Loucy (cell line): ENCODE data around the gene MYRIP.

Source experiments
- H2AFZ ChIP-seq: fragments of 200-600 bp; sonication (generic); 2 replicates; pipeline ENCODE4 v1.6.0; 2016; ENCODE audit warnings: antibody characterized with exemption, mild to moderate bottlenecking, low read length, moderate library complexity
- H3F3A ChIP-seq: fragments of 200-600 bp; 2 replicates; pipeline ENCODE4 v1.6.0; 2016; ENCODE audit warnings: antibody characterized with exemption, low read depth, mild to moderate bottlenecking
- H3K27me3 ChIP-seq: fragments of 200-600 bp; sonication (generic); 2 replicates; pipeline ENCODE4 v1.6.1; 2014; ENCODE audit warnings: low read length, mild to moderate bottlenecking; ENCODE audit not compliant: insufficient read depth, poor library complexity, severe bottlenecking
- H3K36me3 ChIP-seq: fragments of 200-600 bp; sonication (generic); 2 replicates; pipeline ENCODE4 v1.6.1; 2016; ENCODE audit warnings: low read length; ENCODE audit not compliant: insufficient read depth
- H3K4me1 ChIP-seq: fragments of 200-600 bp; sonication (generic); 2 replicates; pipeline ENCODE4 v1.5.1; 2014; ENCODE audit warnings: low read length, mild to moderate bottlenecking; ENCODE audit not compliant: insufficient read depth, poor library complexity, severe bottlenecking
- H3K4me2 ChIP-seq: fragments of 200-600 bp; sonication (generic); 2 replicates; pipeline ENCODE4 v1.6.0; 2014; ENCODE audit warnings: antibody characterized with exemption, low read length, low read depth, mild to moderate bottlenecking; ENCODE audit not compliant: poor library complexity, severe bottlenecking
- H3K4me3 ChIP-seq: fragments of 200-600 bp; sonication (generic); 2 replicates; pipeline ENCODE4 v1.5.1; 2014; ENCODE audit warnings: low read length, mild to moderate bottlenecking, mixed read lengths; ENCODE audit not compliant: poor library complexity, severe bottlenecking
- H3K79me2 ChIP-seq: fragments of 200-600 bp; sonication (generic); 2 replicates; pipeline ENCODE4 v1.6.1; 2014; ENCODE audit warnings: low read length; ENCODE audit not compliant: insufficient read depth
- H3K9ac ChIP-seq: fragments of 200-600 bp; sonication (generic); 2 replicates; pipeline ENCODE4 v1.6.0; 2014; ENCODE audit warnings: mild to moderate bottlenecking, low read depth, low read length, moderate library complexity; ENCODE audit not compliant: poor library complexity, severe bottlenecking
- H3K9me2 ChIP-seq: fragments of 200-600 bp; sonication (generic); replicated peaks from 2 replicates; pipeline ENCODE4 v1.6.1; 2016; ENCODE audit warnings: low read depth, low read length, mixed read lengths
- H3K9me3 ChIP-seq: fragments of 200-600 bp; sonication (generic); 2 replicates; pipeline ENCODE4 v1.6.1; 2014; ENCODE audit warnings: mild to moderate bottlenecking, antibody characterized with exemption, low read length, low read depth; ENCODE audit not compliant: insufficient read depth
- H4K20me1 ChIP-seq: fragments of 200-600 bp; sonication (generic); 2 replicates; pipeline ENCODE4 v1.6.0; 2014; ENCODE audit warnings: antibody characterized with exemption, low read length, mild to moderate bottlenecking; ENCODE audit not compliant: insufficient read depth, poor library complexity, severe bottlenecking
- EZH2phosphoT487 ChIP-seq: fragments of 200-600 bp; IDR thresholded peaks from 2 replicates; pipeline ENCODE4 v1.6.1; 2018; ENCODE audit warnings: antibody characterized with exemption, mild to moderate bottlenecking, moderate library complexity, borderline replicate concordance
- TF ChIP-seq, protein P1 (sequence below): fragments of 200-600 bp; sonication (generic); conservative IDR thresholded peaks from 2 replicates; pipeline ENCODE4 v1.5.1; 2014; ENCODE audit warnings: mild to moderate bottlenecking, antibody characterized with exemption, low read length

MYRIP gene

DNA sequence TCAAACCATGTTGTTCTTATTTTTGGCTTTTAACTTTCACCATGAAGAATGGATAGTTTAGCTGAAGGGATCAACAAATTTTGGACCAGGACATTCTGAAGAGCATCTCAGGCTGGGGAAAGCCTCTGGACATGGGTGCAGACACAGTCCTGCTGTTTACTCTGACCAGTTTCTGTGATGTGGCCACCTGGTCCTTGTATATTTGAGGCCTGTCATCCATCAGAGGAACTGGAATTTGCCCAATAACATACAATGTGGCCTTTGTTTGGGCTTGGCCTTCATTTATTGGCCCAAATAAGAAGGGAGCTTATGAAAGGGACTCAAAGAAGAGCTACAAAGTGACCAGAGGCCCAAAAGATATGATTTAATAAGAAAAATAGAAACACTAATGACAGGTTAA, 127.9 kb downstream of the MYRIP start:
- no peaks in the 10 kb centered on the region for H3K4me1 ChIP-seq
- H3K27me3 ChIP-seq, result no peaks in the 10 kb centered on the region
- TF ChIP-seq EZH2phosphoT487, result no peak
- TF ChIP-seq, protein P1, sequence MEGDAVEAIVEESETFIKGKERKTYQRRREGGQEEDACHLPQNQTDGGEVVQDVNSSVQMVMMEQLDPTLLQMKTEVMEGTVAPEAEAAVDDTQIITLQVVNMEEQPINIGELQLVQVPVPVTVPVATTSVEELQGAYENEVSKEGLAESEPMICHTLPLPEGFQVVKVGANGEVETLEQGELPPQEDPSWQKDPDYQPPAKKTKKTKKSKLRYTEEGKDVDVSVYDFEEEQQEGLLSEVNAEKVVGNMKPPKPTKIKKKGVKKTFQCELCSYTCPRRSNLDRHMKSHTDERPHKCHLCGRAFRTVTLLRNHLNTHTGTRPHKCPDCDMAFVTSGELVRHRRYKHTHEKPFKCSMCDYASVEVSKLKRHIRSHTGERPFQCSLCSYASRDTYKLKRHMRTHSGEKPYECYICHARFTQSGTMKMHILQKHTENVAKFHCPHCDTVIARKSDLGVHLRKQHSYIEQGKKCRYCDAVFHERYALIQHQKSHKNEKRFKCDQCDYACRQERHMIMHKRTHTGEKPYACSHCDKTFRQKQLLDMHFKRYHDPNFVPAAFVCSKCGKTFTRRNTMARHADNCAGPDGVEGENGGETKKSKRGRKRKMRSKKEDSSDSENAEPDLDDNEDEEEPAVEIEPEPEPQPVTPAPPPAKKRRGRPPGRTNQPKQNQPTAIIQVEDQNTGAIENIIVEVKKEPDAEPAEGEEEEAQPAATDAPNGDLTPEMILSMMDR, result no peak
- no peaks in the 10 kb centered on the region for H3K79me2 ChIP-seq
- no peak overlapping the region for H3K4me2 ChIP-seq
- H3K9me3 ChIP-seq, result no peaks in the 10 kb centered on the region
- H3K9me2 ChIP-seq, result no peaks in the 10 kb centered on the region
- H2AFZ ChIP-seq, result peak overlapping the region; percentile 30; the same call in 1 of the 2 replicates
- H3K9ac ChIP-seq, result no peak overlapping the region
- H3F3A ChIP-seq, result no peaks in the 10 kb centered on the region
- H3K4me3 ChIP-seq, result no peak overlapping the region
- H4K20me1 ChIP-seq, result no peaks in the 10 kb centered on the region
- H3K36me3 ChIP-seq, result no peaks in the 10 kb centered on the region

- Histone ChIP-seq H3K9me2 (no peaks in the 10 kb centered on the region), H3K9ac (no peak overlapping the region), H3K9me3 (no peaks in the 10 kb centered on the region), H3K36me3 (no peaks in the 10 kb centered on the region), H3K4me2 (no peak overlapping the region), H4K20me1 (no peaks in the 10 kb centered on the region), H3K27me3 (no peaks in the 10 kb centered on the region), H3F3A (no peaks in the 10 kb centered on the region), H3K79me2 (no peaks in the 10 kb centered on the region), H3K4me3 (no peak overlapping the region), H2AFZ (0 out of 2 replicates have a peak overlapping the region, but pooled peaks have one; percentile 30), H3K4me1 (no peaks in the 10 kb centered on the region)
- TF ChIP-seq, protein P1, result no peak
- no peak for TF ChIP-seq EZH2phosphoT487
Observed at GRCh38 chr3:39937874-39938273, 128.5 kb downstream of the MYRIP start.

DNA sequence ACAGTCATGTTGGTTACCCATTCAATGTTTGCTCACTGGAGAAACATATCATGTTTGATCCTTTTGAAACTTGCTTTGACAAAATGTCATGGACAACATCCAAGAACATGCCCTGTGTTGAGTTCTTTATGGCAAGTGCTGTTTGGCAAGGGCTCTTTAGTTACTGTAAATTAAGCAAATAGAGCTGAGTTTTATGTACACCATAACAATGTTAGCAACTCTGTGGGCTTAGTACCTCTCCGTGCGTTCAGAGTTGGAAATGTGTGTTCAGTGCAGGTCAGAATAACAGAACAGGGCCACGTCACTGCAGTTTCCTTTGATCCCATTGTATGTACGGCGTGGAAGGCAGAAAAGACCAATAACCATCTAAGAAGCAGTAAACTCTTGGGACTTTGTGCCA, 132.5 kb downstream of the MYRIP start:
- no peaks in the 10 kb centered on the region for H3K36me3 ChIP-seq
- no peaks in the 10 kb centered on the region for H3K9me2 ChIP-seq
- H3K9ac ChIP-seq, result no peak overlapping the region
- H3K4me2 ChIP-seq, result no peak overlapping the region
- no peaks in the 10 kb centered on the region for H3K27me3 ChIP-seq
- H3K4me1 ChIP-seq, result no peaks in the 10 kb centered on the region
- TF ChIP-seq, protein P1, result no peak
- no peak for TF ChIP-seq EZH2phosphoT487
- no peaks in the 10 kb centered on the region for H3K9me3 ChIP-seq
- H3F3A ChIP-seq, result no peaks in the 10 kb centered on the region
- H2AFZ ChIP-seq, result no peak overlapping the region
- H3K4me3 ChIP-seq, result no peak overlapping the region
- H4K20me1 ChIP-seq, result no peaks in the 10 kb centered on the region
- no peaks in the 10 kb centered on the region for H3K79me2 ChIP-seq
